Left ventricle myocardium inferior (tissue), 1 donor: Measurements from ENCODE around the gene PTPRG. TPM values are rescaled to one million over a fixed set of nuclear protein-coding genes. Genes with fewer than 3 reads are reported as not detected.
"Not testable (repeated sequence)": the region's sequence is repeated elsewhere in the genome, so short reads cannot be mapped to it uniquely, and the experiment has no call there.

Experiments used
- DNase-seq: peaks from one replicate; pipeline ENCODE4 v3.0.0-alpha.2; 2020
- H3K27ac ChIP-seq: fragments of 200-600 bp; replicated peaks from 2 replicates; pipeline ENCODE4 v1.8.0; 2021
- H3K27me3 ChIP-seq: fragments of 200-600 bp; 2 replicates; pipeline ENCODE4 v1.8.0; 2021; ENCODE audit warnings: low read depth
- H3K36me3 ChIP-seq: fragments of 200-600 bp; 2 replicates; pipeline ENCODE4 v1.8.0; 2021
- H3K4me1 ChIP-seq: fragments of 200-600 bp; 2 replicates; pipeline ENCODE4 v1.8.0; 2021
- H3K4me3 ChIP-seq: fragments of 200-600 bp; 2 replicates; pipeline ENCODE4 v1.8.0; 2021; ENCODE audit warnings: mild to moderate bottlenecking, moderate library complexity
- H3K9me3 ChIP-seq: fragments of 200-600 bp; replicated peaks from 2 replicates; pipeline ENCODE4 v1.8.0; 2021
- CTCF ChIP-seq: fragments of 200-600 bp; IDR thresholded peaks from 2 replicates; pipeline ENCODE4 v1.8.0; 2021; ENCODE audit warnings: antibody characterized with exemption, mild to moderate bottlenecking, borderline replicate concordance
- intact Hi-C: fragments of 100-400 bp; cut with micrococcal nuclease; formaldehyde crosslinking; loops from one replicate; pipeline ENCODE4 v1.11.0; 2022
- total RNA-seq: library from RNA; stranded (reverse); fragmentation: NEBNext Ultra II Directional; extraction: Animal tissue kit (Norgen Biotek cat#: 25700); gene quantifications from one replicate; pipeline ENCODE4 v1.2.1, GENCODE V29; 2021
- donor health status: DM: no; HTN: yes; CAD: no; lungs with severe emphysema.

Gene PTPRG
- total RNA-seq, 1 donor from 2014 or later: 29.6 TPM

- H3K27ac ChIP-seq: no peak overlapping the region
- H3K4me3 ChIP-seq: no peak overlapping the region
- no peaks in the 10 kb centered on the region for H3K27me3 ChIP-seq
- no peak for DNase-seq
- peaks cover 57% of the 10 kb centered on the region for H3K4me1 ChIP-seq
- peaks cover 5% of the 10 kb centered on the region for H3K36me3 ChIP-seq
- TF ChIP-seq CTCF: no peak
- no peaks in the 10 kb centered on the region for H3K9me3 ChIP-seq
- intact Hi-C loops: no loop called here
These were observed 189.4 kb downstream of the PTPRG start for GRCh38 chr3:61750766-61751165.

GRCh38 chr3:61758839-61759238 lies 197.5 kb downstream of the PTPRG start:
- no peak for TF ChIP-seq CTCF
- Histone ChIP-seq H3K9me3 (no peaks in the 10 kb centered on the region), H3K4me3 (no peak overlapping the region), H3K4me1 (peaks cover 50% of the 10 kb centered on the region), H3K36me3 (no peaks in the 10 kb centered on the region), H3K27ac (no peak overlapping the region), H3K27me3 (no peaks in the 10 kb centered on the region)
- DNase-seq: no peak
- intact Hi-C loops: no loop called here

GRCh38 chr3:61760783-61761182 lies 199.4 kb downstream of the PTPRG start:
- H3K27ac ChIP-seq, DNase-seq, H3K27me3 ChIP-seq, H3K36me3 ChIP-seq, intact Hi-C loops, H3K9me3 ChIP-seq, H3K4me3 ChIP-seq: not testable (repeated sequence)
- peaks cover 39% of the 10 kb centered on the region for H3K4me1 ChIP-seq

GRCh38 chr3:61761694-61762430 lies 200.5 kb downstream of the PTPRG start:
- intact Hi-C loops: no loop called here
- H3K27ac ChIP-seq: no peak overlapping the region
- H3K4me3 ChIP-seq: no peak overlapping the region
- no peaks in the 10 kb centered on the region for H3K36me3 ChIP-seq
- TF ChIP-seq CTCF: no peak
- no peaks in the 10 kb centered on the region for H3K9me3 ChIP-seq
- H3K4me1 ChIP-seq: peaks cover 34% of the 10 kb centered on the region
- DNase-seq: no peak
- H3K27me3 ChIP-seq: no peaks in the 10 kb centered on the region

- DNase-seq: no peak
- no peaks in the 10 kb centered on the region for H3K9me3 ChIP-seq
- intact Hi-C loops: no loop called here
- H3K4me1 ChIP-seq: peaks cover 43% of the 10 kb centered on the region
- no peak for TF ChIP-seq CTCF
- H3K27me3 ChIP-seq: no peaks in the 10 kb centered on the region
- no peak overlapping the region for H3K27ac ChIP-seq
- H3K4me3 ChIP-seq: no peak overlapping the region
- no peaks in the 10 kb centered on the region for H3K36me3 ChIP-seq
These were observed 203.9 kb downstream of the PTPRG start for GRCh38 chr3:61765157-61765876.
